PC-3 (cell line): Measurements from ENCODE around the gene LARP4B. TPM values are rescaled to one million over a fixed set of nuclear protein-coding genes. Genes with fewer than 3 reads are reported as not detected.

Experiments used
- ATAC-seq: fragments of 200-7000 bp; cut with Tn5 transposase; 2 replicates; pipeline ENCODE4 v1.9.1; 2020; ENCODE audit warnings: mild to moderate bottlenecking, moderate library complexity
- BruUV-seq: library from RNA; stranded (reverse); fragments of 400-500 nt; replicated peaks from 2 replicates; lab custom pipeline; 2021; lab: Mats Ljungman, UMichigan
- CTCF ChIA-PET: fragments of 300-600 bp; sonication (Branson Sonifier 250); formaldehyde crosslinking; loops from one replicate; lab custom pipeline; 2022; ENCODE audit warnings: antibody characterized with exemption; lab: Charles Lee
- POLR2A ChIA-PET: fragments of 300-600 bp; sonication (Branson Sonifier 250); formaldehyde crosslinking; loops from one replicate; lab custom pipeline; 2022; ENCODE audit warnings: antibody characterized with exemption; ENCODE audit not compliant: unreplicated experiment; lab: Charles Lee
- DNase-seq: peaks from one replicate; pipeline ENCODE4 v3.0.0-alpha.2; 2015
- H2AFZ ChIP-seq: fragments of 300-600 bp; sonication (generic); 2 replicates; pipeline ENCODE4 v1.6.0; 2016; ENCODE audit warnings: antibody characterized with exemption, low read length
- H3F3A ChIP-seq: fragments of 300-600 bp; sonication (generic); one replicate; pipeline ENCODE4 v1.6.0; 2017; ENCODE audit warnings: antibody characterized with exemption, low read length, control low read depth, mild to moderate bottlenecking; ENCODE audit not compliant: unreplicated experiment
- H3K27ac ChIP-seq: fragments of 300-600 bp; sonication (generic); 2 replicates; pipeline ENCODE4 v1.5.1; 2016; ENCODE audit warnings: mild to moderate bottlenecking, low read length
- H3K27me3 ChIP-seq: fragments of 300-600 bp; sonication (generic); 2 replicates; pipeline ENCODE4 v1.6.1; 2016; ENCODE audit warnings: low read length, mixed read lengths
- H3K36me3 ChIP-seq: fragments of 300-600 bp; sonication (generic); 2 replicates; pipeline ENCODE4 v1.6.1; 2016; ENCODE audit warnings: low read depth, mixed run types, low read length, mixed read lengths
- H3K4me1 ChIP-seq: fragments of 300-600 bp; sonication (generic); 2 replicates; pipeline ENCODE4 v1.5.1; 2016; ENCODE audit warnings: low read length; ENCODE audit not compliant: insufficient read depth
- H3K4me2 ChIP-seq: fragments of 300-600 bp; sonication (generic); 2 replicates; pipeline ENCODE4 v1.6.0; 2016; ENCODE audit warnings: low read length
- H3K4me3 ChIP-seq: fragments of 300-600 bp; sonication (generic); 2 replicates; pipeline ENCODE4 v1.5.1; 2016; ENCODE audit warnings: mild to moderate bottlenecking, low read length, mixed read lengths
- H3K79me2 ChIP-seq: fragments of 300-600 bp; sonication (generic); 2 replicates; pipeline ENCODE4 v1.6.1; 2017; ENCODE audit warnings: low read length, mixed read lengths
- H3K9ac ChIP-seq: fragments of 300-600 bp; sonication (generic); 2 replicates; pipeline ENCODE4 v1.6.0; 2016; ENCODE audit warnings: mild to moderate bottlenecking, low read length
- H3K9me2 ChIP-seq: fragments of 300-600 bp; sonication (generic); replicated peaks from 2 replicates; pipeline ENCODE4 v1.6.1; 2016; ENCODE audit warnings: mixed run types, low read length, mixed read lengths
- H3K9me3 ChIP-seq: fragments of 300-600 bp; sonication (generic); 2 replicates; pipeline ENCODE4 v1.6.1; 2016; ENCODE audit warnings: low read length, mixed read lengths
- H4K20me1 ChIP-seq: fragments of 300-600 bp; sonication (generic); 2 replicates; pipeline ENCODE4 v1.6.1; 2016; ENCODE audit warnings: low read length, mixed read lengths
- CTCF ChIP-seq: fragments of 300-600 bp; sonication (generic); conservative IDR thresholded peaks from 2 replicates; pipeline ENCODE4 v1.5.1; 2017; ENCODE audit warnings: antibody characterized with exemption, low read depth, mild to moderate bottlenecking, low read length
- EZH2 ChIP-seq: fragments of 300-600 bp; sonication (generic); IDR thresholded peaks from one replicate; pipeline ENCODE4 v1.6.1; 2017; ENCODE audit warnings: antibody characterized with exemption, mild to moderate bottlenecking, low read length; ENCODE audit not compliant: unreplicated experiment
- EZH2phosphoT487 ChIP-seq: fragments of 300-600 bp; sonication (generic); IDR thresholded peaks from 2 replicates; pipeline ENCODE4 v1.6.1; 2018; ENCODE audit warnings: mild to moderate bottlenecking, antibody characterized with exemption, low read length, borderline replicate concordance
- intact Hi-C: fragments of 100-400 bp; cut with micrococcal nuclease; formaldehyde crosslinking; loops from 2 replicates; pipeline ENCODE4 v1.9.0; 2023
- total RNA-seq: library from RNA; depleted of rRNA; stranded (reverse); fragments of >200 nt; gene quantifications from 2 replicates; pipeline ENCODE4 v1.2.3, GENCODE V29; 2014

LARP4B gene
- total RNA-seq, 1 experiment from 2014 or later = 33.9 TPM

- TF ChIP-seq EZH2 (no peak), EZH2phosphoT487 (no peak), CTCF (no peak)
- intact Hi-C loops = loop anchor here (5.0 to 10.0 kb wide), 2 partner anchors 105 to 172 kb away; no protein-coding TSS in a partner anchor
Observed at GRCh38 chr10:786633-787474, 144.7 kb downstream of the LARP4B start.

GRCh38 chr10:785861-786214 is 145.7 kb downstream of the LARP4B start:
- Histone ChIP-seq H3F3A (no peaks in the 10 kb centered on the region), H3K4me3 (no peak overlapping the region), H3K9me2 (no peaks in the 10 kb centered on the region), H3K27ac (no peak overlapping the region), H3K9me3 (no peaks in the 10 kb centered on the region), H3K36me3 (no peaks in the 10 kb centered on the region), H3K4me1 (no peaks in the 10 kb centered on the region; the same call in 1 of the 2 replicates), H2AFZ (no peak overlapping the region), H3K27me3 (no peaks in the 10 kb centered on the region), H3K4me2 (no peak overlapping the region), H3K9ac (no peak overlapping the region), H4K20me1 (no peaks in the 10 kb centered on the region), H3K79me2 (no peaks in the 10 kb centered on the region)
- ChIA-PET CTCF (no interaction called here), POLR2A (no interaction called here)
- DNase-seq = no peak
- no TSS peak for BruUV-seq
- intact Hi-C loops = loop anchor here (5.0 to 10.0 kb wide), 2 partner anchors 104 to 171 kb away; no protein-coding TSS in a partner anchor
- TF ChIP-seq EZH2phosphoT487 = no peak
- no peak for TF ChIP-seq CTCF
- TF ChIP-seq EZH2 = no peak
- ATAC-seq = no peak

More at GRCh38 chr10:786633-787474, 144.7 kb downstream of the LARP4B start:
- no peaks in the 10 kb centered on the region for H3K27me3 ChIP-seq
- no TSS peak for BruUV-seq
- DNase-seq = no peak
- ChIA-PET CTCF (no interaction called here), POLR2A (no interaction called here)
- H3K4me3 ChIP-seq = no peak overlapping the region
- no peak overlapping the region for H3K9ac ChIP-seq
- no peaks in the 10 kb centered on the region; the same call in 1 of the 2 replicates for H3K4me1 ChIP-seq
- H3F3A ChIP-seq = no peaks in the 10 kb centered on the region
- H3K27ac ChIP-seq = no peak overlapping the region
- H3K79me2 ChIP-seq = no peaks in the 10 kb centered on the region
- H4K20me1 ChIP-seq = no peaks in the 10 kb centered on the region
- no peaks in the 10 kb centered on the region for H3K36me3 ChIP-seq
- H3K9me3 ChIP-seq = no peaks in the 10 kb centered on the region
- no peaks in the 10 kb centered on the region for H3K9me2 ChIP-seq
- H3K4me2 ChIP-seq = no peak overlapping the region
- no peak for ATAC-seq
- H2AFZ ChIP-seq = no peak overlapping the region
